G401 (cell line): Measurements from ENCODE around the gene ASPA. TPM values are rescaled to one million over a fixed set of nuclear protein-coding genes. Genes with fewer than 3 reads are reported as not detected.
A peak's percentile ranks its signal among the peaks of the same experiment; 100 is the strongest.
"Not testable (repeated sequence)": the region's sequence is repeated elsewhere in the genome, so short reads cannot be mapped to it uniquely, and the experiment has no call there.

Experiments used
- DNase-seq: peaks from one replicate; pipeline ENCODE4 v3.0.0-alpha.2; 2015; ENCODE audit warnings: low spot score
- in situ Hi-C: cut with HindIII; loops from 2 replicates; pipeline ENCODE4 v1.10.0; 2016; ENCODE audit warnings: low sequenced_read_pairs, mixed read lengths
- total RNA-seq: library from RNA; depleted of rRNA; stranded (reverse); fragments of >200 nt; shearing (Covaris generic); gene quantifications from 2 replicates; pipeline ENCODE4 v1.2.3, GENCODE V29; 2014; rRNA removed

ASPA gene
- total RNA-seq: not detected in 2 replicates

GRCh38 chr17:3475812-3476610 lies at the start of gene ASPA:
Gene ASPA, plus strand, starts transcription at chr17:3475997. Its CDS starts 163 bp downstream, at chr17:3476160.
- in situ Hi-C loops: no loop called here
- DNase-seq: no peak

DNA sequence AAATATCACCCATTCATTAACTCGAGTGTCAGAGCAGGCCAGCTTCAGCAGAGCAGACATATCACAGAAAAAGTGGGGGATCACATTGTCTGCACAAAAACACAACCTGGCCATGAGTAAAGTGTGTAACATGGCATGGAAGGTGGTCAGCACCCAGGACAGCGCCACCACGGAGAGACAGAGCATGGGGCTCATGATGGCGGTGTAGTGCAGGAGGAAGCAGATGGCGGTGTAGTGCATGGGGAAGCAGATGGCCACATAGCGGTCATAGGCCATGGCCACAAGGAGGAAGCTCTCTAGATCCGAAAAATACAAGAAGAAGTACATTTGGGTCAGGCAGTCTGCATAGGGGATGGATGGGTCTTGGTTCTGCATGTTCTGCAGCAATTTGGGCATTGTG lies 42.6 kb upstream of the ASPA start:
- DNase-seq, in situ Hi-C loops: not testable (repeated sequence)

DNA sequence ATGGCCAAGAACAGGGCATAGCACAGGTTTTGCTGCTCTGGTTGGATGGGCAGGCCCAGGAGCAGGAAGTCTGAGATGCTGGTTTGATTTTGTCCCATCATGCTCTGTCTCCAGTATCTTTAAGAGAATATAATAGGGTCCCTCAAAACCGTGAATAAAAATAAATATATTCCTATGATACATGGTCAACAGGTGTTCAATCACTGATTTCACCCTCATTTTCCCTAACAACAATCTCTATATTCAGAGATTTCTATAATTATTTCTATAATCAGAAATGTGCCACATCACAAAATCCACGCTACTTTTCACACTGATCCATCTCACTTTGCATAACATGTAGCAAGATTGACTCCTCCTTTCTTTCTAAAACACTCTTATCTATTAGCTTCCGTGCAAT lies 42.1 kb upstream of the ASPA start, which contains the start of gene OR1E2:
TSS of gene OR1E2 (minus strand) at position 101 of the 400 bp plus-strand sequence. CDS start at position 101, 0 bp downstream.
- DNase-seq: no peak
- in situ Hi-C loops: no loop called here

DNA sequence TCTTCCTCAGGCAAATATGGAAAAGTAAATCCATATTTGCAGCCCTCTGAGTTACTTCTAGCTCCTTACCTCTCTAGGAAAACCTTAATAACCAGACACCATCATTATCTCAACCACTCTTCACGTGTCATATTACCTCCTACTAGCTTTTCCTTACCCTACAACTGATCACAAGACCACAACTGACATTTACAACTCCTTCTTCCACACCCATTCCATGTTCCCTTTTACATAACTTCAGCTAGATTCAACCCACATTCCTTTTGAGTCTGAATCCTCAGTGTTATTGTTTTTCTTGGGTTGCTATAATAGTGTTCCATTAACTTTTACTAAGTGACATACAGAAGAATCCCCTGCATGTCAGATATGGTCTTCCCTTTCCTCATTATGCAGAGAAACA lies 37.4 kb upstream of the ASPA start:
- no peak for DNase-seq
- in situ Hi-C loops: no loop called here

- in situ Hi-C loops: no loop called here
- no peak for DNase-seq
Measured at GRCh38 chr17:3440451-3440850, 35.3 kb upstream of the ASPA start.

GRCh38 chr17:3447625-3448024 lies 28.2 kb upstream of the ASPA start:
- no peak for DNase-seq
- in situ Hi-C loops: no loop called here

DNA sequence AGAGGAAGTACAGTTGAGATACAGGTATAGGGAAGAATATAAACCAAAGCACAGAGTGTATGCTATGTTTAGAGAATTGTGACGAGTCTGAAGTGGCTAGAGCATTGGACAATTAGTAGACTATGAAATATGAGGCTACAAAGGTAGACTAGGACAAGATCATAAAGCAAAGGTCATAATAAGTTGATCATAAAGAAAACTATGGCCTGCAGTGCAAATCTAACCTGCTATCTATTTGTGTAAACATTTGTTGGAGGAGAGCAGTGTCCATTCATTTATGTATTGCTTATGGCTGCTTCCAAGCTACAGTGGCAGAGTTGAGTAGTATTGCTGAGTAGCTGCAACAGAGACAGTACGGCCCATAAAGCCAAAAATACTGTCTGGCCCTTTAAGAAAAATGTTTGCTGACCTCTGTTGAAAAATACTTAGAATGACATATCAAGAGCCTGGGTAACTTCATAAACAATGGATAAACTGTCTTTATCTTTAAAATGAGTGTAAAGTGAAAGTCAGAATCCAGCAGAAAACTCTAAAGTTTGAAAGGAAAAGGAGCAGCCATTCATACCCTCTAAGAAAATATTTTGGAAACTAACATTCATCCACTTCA lies 27.6 kb upstream of the ASPA start:
- no peak for DNase-seq
- in situ Hi-C loops: no loop called here

GRCh38 chr17:3466355-3466754 lies 9.4 kb upstream of the ASPA start:
- in situ Hi-C loops: not testable (repeated sequence)

DNA sequence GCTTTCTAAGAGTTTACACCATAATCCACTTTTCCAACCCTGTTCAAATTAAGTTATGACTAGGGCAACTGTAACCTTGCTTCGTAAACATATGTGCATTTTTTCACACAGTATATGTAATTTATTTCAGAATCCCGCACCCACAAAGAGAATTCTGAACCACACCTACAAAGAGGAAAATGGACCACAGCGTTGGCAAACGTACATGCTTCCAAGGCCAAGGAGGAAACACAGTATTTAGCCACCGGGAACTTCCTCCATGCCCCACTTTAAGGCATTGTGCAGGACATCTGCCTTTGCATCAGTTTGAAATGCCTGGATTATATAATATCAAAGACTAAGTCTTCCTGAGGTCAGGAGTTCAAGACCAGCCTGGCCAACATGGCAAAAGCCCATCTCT lies 6.3 kb upstream of the ASPA start:
- no peak for DNase-seq
- in situ Hi-C loops: no loop called here

More at GRCh38 chr17:3466355-3466754, 9.4 kb upstream of the ASPA start:
- not testable (repeated sequence) for DNase-seq

GRCh38 chr17:3471599-3471998 lies 4.2 kb upstream of the ASPA start, which contains the start of gene SPATA22:
Gene SPATA22, minus strand, starts transcription at chr17:3471819. Its CDS starts 2,494 bp downstream, at chr17:3469325.
- DNase-seq: no peak
- in situ Hi-C loops: no loop called here

GRCh38 chr17:3472137-3472536 lies 3.7 kb upstream of the ASPA start:
- in situ Hi-C loops: no loop called here
- no peak for DNase-seq

DNA sequence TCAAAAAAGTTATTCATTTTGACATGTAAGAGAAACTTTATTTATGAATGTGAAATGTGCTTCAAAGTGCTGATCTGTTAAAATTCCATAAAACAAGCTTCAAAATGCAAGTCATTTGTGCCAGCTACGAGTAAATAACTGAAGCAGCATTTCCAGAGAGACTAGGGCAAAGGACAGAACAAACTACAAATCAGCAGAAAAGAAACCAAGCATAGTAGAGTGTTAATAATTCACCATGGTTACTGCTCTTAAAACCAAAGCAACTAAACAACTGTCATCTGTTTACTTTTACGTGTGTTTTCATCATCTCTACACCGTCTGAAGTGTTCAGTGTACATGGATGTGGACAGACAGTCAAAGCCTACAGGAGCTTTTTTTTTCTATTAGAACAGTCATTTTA lies 1.6 kb upstream of the ASPA start:
- in situ Hi-C loops: no loop called here
- no peak for DNase-seq

DNA sequence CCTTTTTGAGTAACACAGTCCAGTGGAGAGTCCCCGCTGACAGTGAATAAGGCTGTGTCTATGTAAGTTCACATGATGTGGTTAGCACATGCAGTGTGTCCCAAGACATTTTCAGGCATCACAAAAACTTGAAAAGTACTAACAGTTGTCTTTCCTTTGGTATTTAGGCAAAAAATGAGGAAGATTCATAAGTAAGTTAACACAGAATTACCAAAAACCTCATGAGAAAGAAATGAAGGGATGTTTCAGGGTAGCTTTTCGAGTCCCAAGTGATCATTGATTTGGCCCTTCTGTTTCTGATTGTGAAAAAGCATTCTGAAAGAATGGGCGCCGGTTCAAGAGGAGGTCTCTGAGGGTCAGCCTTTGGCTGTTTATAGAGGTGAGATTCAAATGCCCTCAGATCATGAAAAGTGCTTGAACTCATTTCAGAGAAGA lies 529 bp upstream of the ASPA start:
- DNase-seq: no peak
- in situ Hi-C loops: no loop called here

GRCh38 chr17:3479988-3480387 lies 4.2 kb downstream of the ASPA start:
- no peak for DNase-seq

GRCh38 chr17:3482852-3483251 lies 7.1 kb downstream of the ASPA start:
- DNase-seq: no peak
- in situ Hi-C loops: no loop called here

More at GRCh38 chr17:3479988-3480387, 4.2 kb downstream of the ASPA start:
- in situ Hi-C loops: no loop called here

DNA sequence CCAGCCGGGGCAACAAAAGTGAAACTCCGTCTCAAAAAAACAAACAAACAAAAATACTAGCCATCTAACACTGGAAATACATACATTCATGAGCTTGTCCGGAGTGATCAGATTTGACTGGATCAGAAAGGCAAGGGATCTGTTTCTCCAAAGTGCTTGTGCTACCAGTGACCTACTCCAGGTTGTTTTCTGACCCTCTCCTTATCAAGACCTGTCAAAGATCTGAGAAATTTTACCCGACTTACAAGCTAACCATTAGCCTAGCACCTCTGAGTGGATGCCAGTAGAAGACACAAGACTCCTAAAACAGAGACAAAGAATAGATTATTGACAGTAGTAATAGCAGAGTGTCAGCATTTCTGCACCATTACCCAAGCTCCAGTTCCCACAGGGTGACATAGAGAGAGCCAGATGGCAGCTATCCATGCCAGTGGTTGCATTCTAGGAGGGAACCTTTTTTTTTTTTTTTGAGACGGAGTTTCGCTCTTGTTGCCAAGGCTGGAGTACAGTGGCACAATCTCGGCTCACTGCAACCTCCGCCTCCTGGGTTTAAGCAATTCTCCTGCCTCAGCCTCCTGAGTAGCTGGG lies 9.8 kb downstream of the ASPA start:
- no peak for DNase-seq
- in situ Hi-C loops: no loop called here

DNA sequence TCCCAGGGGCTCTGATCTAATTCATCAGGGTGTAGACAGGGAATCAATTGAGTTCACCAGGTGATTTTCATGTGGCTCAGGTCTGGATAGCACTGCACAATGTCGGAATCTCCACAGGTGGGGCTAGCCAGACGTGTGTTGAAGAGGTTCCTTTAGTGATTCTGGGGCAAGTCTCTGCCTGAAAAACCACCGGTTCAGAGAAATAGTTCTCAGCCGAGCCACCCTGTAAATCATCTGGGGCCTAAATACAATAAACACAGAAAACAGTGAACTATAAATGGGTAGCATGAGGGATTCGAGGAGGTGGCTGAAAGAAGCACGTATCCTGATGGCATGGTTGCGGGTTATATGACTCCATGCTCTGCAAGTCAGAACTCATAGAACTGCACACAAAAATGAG lies 21.3 kb downstream of the ASPA start:
- in situ Hi-C loops: no loop called here
- no peak for DNase-seq

- in situ Hi-C loops: no loop called here
- DNase-seq: no peak
Measured at GRCh38 chr17:3501344-3501743, 25.5 kb downstream of the ASPA start.

DNA sequence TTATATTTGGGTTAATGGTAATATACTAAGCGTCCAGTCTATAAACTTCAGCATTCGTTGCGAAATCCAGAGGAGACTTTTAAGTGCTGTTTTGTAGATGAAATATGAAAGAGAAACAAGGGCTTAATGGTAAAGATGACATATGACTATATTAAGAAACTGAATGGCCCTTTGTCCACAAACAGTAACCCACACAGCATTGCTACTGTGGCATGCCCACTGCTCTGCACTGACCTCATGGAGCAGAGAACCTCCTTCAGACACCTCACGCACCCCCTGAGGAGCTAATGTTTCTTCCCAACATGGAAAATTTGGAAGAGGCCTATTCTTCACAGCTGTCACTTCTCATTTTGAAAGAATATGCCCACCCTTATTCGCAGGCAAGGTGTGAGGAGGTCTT lies 26.7 kb downstream of the ASPA start:
- in situ Hi-C loops: no loop called here

GRCh38 chr17:3503285-3503684 lies 27.5 kb downstream of the ASPA start:
- in situ Hi-C loops: no loop called here
- DNase-seq: peak; percentile 49

More for the DNA sequence above, 26.7 kb downstream of the ASPA start:
- peak; percentile 2 for DNase-seq
